NCI-H82 (cell line): ENCODE measurements around the gene ANTXR2.
"Not testable (repeated sequence)": the region's sequence is repeated elsewhere in the genome, so short reads cannot be mapped to it uniquely, and the experiment has no call there.

Source experiments
- DNase-seq: peaks from one replicate; lab custom pipeline; 2025; lab: John Stamatoyannopoulos, UW

ANTXR2 gene

GRCh38 chr4:80072744-80073472 lies at the start of gene ANTXR2:
Gene ANTXR2 (minus strand): TSS chr4:80073229. CDS start chr4:80072560, 669 bp downstream.
- peak; percentile 82 for DNase-seq

- DNase-seq: not testable (repeated sequence)
Measured at GRCh38 chr4:80121815-80122214, 48.8 kb upstream of the ANTXR2 start.

- not testable (repeated sequence) for DNase-seq
Measured at GRCh38 chr4:80119620-80120019, 46.6 kb upstream of the ANTXR2 start.

GRCh38 chr4:80116516-80116915 lies 43.5 kb upstream of the ANTXR2 start:
- DNase-seq: no peak

GRCh38 chr4:80115368-80116181 lies 42.5 kb upstream of the ANTXR2 start:
- no peak for DNase-seq

- DNase-seq: no peak
Measured at GRCh38 chr4:80114732-80115265, 41.8 kb upstream of the ANTXR2 start.

GRCh38 chr4:80113615-80114014 lies 40.6 kb upstream of the ANTXR2 start:
- DNase-seq: no peak

GRCh38 chr4:80112236-80112635 lies 39.2 kb upstream of the ANTXR2 start:
- no peak for DNase-seq

GRCh38 chr4:80111276-80111675 lies 38.2 kb upstream of the ANTXR2 start:
- no peak for DNase-seq

- no peak for DNase-seq
Measured at GRCh38 chr4:80107374-80107773, 34.3 kb upstream of the ANTXR2 start.

GRCh38 chr4:80104927-80105326 lies 31.9 kb upstream of the ANTXR2 start:
- no peak for DNase-seq

GRCh38 chr4:80103629-80104028 lies 30.6 kb upstream of the ANTXR2 start:
- no peak for DNase-seq

GRCh38 chr4:80101792-80102116 lies 28.7 kb upstream of the ANTXR2 start:
- no peak for DNase-seq

- DNase-seq: no peak
Measured at GRCh38 chr4:80101071-80101791, 28.2 kb upstream of the ANTXR2 start.

- DNase-seq: no peak
Measured at GRCh38 chr4:80099671-80100070, 26.6 kb upstream of the ANTXR2 start.

GRCh38 chr4:80098635-80099034 lies 25.6 kb upstream of the ANTXR2 start:
- no peak for DNase-seq

- DNase-seq: peak; percentile 64
Measured at GRCh38 chr4:80097400-80098177, 24.6 kb upstream of the ANTXR2 start.

- no peak for DNase-seq
Measured at GRCh38 chr4:80096175-80096850, 23.3 kb upstream of the ANTXR2 start.

GRCh38 chr4:80094191-80094590 lies 21.2 kb upstream of the ANTXR2 start:
- no peak for DNase-seq

GRCh38 chr4:80093563-80093962 lies 20.5 kb upstream of the ANTXR2 start:
- no peak for DNase-seq

GRCh38 chr4:80092847-80093246 lies 19.8 kb upstream of the ANTXR2 start:
- no peak for DNase-seq
